Breast epithelium (tissue), 3 donors: Measurements from ENCODE around the gene STX18.

ENCODE experiments used
- CTCF ChIP-seq, 3 donors: fragments of 450-650 bp; IDR thresholded peaks; one replicate each; pipeline ENCODE4 v1.5.1; 2016 to 2017; ENCODE audit warnings: antibody characterized with exemption in 3 of 3, mild to moderate bottlenecking in 3 of 3, moderate library complexity in 3 of 3
- POLR2A ChIP-seq: fragments of 450-650 bp; IDR thresholded peaks from one replicate; pipeline ENCODE4 v1.6.1; 2016; ENCODE audit warnings: antibody characterized with exemption, mild to moderate bottlenecking, moderate library complexity

- TF ChIP-seq CTCF (IDR thresholded peaks at IDR 0.05), result no peak
- TF ChIP-seq POLR2A, result no peak
These were observed 128.5 kb downstream of the STX18 start for GRCh38 chr4:4413373-4413725.
